ENCODE measurements around the gene NRP2. TPM values are rescaled to one million over a fixed set of nuclear protein-coding genes. Genes with fewer than 3 reads are reported as not detected.
A peak's percentile ranks its signal among the peaks of the same experiment; 100 is the strongest.

NRP2 gene
- total and polyA plus RNA-seq, 10 donors, result 3.1 to 49.9 (median 26.2) TPM

DNA sequence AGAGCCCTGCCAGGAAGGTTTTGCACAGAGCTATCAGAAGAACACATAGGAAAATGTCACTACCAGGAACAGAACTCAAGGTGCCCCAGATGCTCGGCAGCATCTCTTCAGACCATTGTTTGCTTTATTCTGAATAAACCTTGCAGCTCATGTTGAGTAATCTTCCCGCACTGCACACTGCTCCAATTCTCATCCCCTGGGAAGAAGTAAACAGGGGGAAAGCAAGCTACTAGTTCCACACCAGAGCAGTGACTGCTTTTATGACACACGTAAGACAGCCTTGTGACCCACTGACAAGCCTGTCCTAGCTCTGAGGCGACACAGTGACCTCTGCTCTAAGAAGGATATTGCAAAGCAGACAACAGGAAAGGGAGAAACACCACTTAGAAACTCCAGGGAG, 44.2 kb downstream of the NRP2 start:
- H3K36me3 ChIP-seq, result peaks cover 0 to 55% (median 14%) of the 10 kb centered on the region in 6 donors
- peaks cover 0 to 26% (median 7%) of the 10 kb centered on the region in 6 donors for H3K4me1 ChIP-seq
- H3K9me3 ChIP-seq, result no peaks in the 10 kb centered on the region
- H3K27ac ChIP-seq, result no peak overlapping the region
- intact Hi-C loops (cut with DNase I; ENCODE audit: low total_unique reads), result no loop called here
- H3K27me3 ChIP-seq (replicated peaks in 1 of 7), result no peaks in the 10 kb centered on the region
- no peak overlapping the region for H3K4me3 ChIP-seq
- no peak for TF ChIP-seq POLR2A (IDR thresholded peaks at IDR 0.05)
- TF ChIP-seq POLR2AphosphoS5 (IDR thresholded peaks at IDR 0.05), result no peak
- TF ChIP-seq, protein P1, sequence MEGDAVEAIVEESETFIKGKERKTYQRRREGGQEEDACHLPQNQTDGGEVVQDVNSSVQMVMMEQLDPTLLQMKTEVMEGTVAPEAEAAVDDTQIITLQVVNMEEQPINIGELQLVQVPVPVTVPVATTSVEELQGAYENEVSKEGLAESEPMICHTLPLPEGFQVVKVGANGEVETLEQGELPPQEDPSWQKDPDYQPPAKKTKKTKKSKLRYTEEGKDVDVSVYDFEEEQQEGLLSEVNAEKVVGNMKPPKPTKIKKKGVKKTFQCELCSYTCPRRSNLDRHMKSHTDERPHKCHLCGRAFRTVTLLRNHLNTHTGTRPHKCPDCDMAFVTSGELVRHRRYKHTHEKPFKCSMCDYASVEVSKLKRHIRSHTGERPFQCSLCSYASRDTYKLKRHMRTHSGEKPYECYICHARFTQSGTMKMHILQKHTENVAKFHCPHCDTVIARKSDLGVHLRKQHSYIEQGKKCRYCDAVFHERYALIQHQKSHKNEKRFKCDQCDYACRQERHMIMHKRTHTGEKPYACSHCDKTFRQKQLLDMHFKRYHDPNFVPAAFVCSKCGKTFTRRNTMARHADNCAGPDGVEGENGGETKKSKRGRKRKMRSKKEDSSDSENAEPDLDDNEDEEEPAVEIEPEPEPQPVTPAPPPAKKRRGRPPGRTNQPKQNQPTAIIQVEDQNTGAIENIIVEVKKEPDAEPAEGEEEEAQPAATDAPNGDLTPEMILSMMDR (IDR thresholded peaks at IDR 0.05 in 8 of 11, conservative IDR thresholded peaks at IDR 0.05 in 3 of 11), result no peak
- 90 to 95% (median 90%) methylated on average over 4 of the region's 4 CpGs for WGBS, 5 donors
- no peak for DNase-seq

DNA sequence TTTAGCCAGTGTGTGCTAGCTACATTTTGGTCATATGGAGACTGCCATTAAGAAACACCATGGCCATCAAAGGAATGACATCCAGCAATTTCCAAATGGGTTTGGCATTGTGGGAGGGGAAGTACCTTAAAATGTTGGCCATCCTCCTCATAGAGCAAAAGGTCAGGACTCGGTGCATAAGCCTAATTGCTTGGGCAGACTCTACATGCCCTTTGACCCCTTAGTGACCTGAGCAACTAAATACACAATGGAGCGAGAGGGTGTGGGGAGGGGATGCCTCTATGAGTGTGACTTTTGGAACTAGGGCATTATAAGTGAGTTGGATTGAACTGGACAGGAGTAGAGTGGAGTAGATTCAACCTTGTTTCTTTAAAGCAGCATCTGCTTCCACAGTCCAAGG, 44.9 kb downstream of the NRP2 start:
- Histone ChIP-seq H3K36me3 (peaks cover 0 to 55% (median 14%) of the 10 kb centered on the region in 6 donors), H3K27me3 (replicated peaks in 1 of 7) (no peaks in the 10 kb centered on the region), H3K9me3 (no peaks in the 10 kb centered on the region), H3K4me1 (peaks cover 0 to 19% (median 5%) of the 10 kb centered on the region in 6 donors), H3K27ac (no peak overlapping the region), H3K4me3 (no peak overlapping the region)
- no peak for DNase-seq
- 86 to 92% (median 89%) methylated on average over 2 of the region's 2 CpGs for WGBS, 5 donors
- TF ChIP-seq POLR2A (IDR thresholded peaks at IDR 0.05) (no peak), POLR2AphosphoS5 (IDR thresholded peaks at IDR 0.05) (no peak)
- TF ChIP-seq, protein P1 (IDR thresholded peaks at IDR 0.05 in 8 of 11, conservative IDR thresholded peaks at IDR 0.05 in 3 of 11), result no peak
- intact Hi-C loops (cut with DNase I; ENCODE audit: low total_unique reads), result no loop called here

DNA sequence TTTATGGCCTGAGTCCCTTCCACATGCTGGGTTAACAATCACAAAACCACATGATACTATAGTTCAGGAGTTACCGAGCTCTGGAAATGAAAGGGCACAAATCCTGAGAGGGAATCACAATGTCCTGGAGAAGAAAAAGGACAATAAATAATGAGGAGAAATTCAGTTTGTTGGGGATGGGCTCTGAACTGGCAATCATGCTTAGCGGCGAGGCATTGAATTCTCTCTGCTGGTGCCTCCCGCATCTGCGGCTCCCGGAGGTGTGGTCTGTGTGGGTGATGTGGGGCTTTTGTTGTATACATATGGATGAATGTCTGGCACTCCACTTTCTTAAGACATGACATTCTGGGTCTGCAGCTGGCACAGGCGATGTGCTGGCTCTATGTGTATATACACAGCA, 46.1 kb downstream of the NRP2 start:
- 92 to 99% (median 93%) methylated on average over 7 of the region's 7 CpGs for WGBS, 5 donors
- H3K4me3 ChIP-seq, result no peak overlapping the region
- intact Hi-C loops (cut with DNase I; ENCODE audit: low total_unique reads), result no loop called here
- no peaks in the 10 kb centered on the region for H3K27me3 ChIP-seq (replicated peaks in 1 of 7)
- no peak for DNase-seq
- no peak overlapping the region for H3K27ac ChIP-seq
- no peak for TF ChIP-seq POLR2AphosphoS5 (IDR thresholded peaks at IDR 0.05)
- TF ChIP-seq, protein P1 (IDR thresholded peaks at IDR 0.05 in 8 of 11, conservative IDR thresholded peaks at IDR 0.05 in 3 of 11), result no peak
- no peak for TF ChIP-seq POLR2A (IDR thresholded peaks at IDR 0.05)
- H3K4me1 ChIP-seq, result peaks cover 0 to 12% (median 5%) of the 10 kb centered on the region in 6 donors
- peaks cover 0 to 48% (median 14%) of the 10 kb centered on the region in 6 donors for H3K36me3 ChIP-seq
- H3K9me3 ChIP-seq, result no peaks in the 10 kb centered on the region

DNA sequence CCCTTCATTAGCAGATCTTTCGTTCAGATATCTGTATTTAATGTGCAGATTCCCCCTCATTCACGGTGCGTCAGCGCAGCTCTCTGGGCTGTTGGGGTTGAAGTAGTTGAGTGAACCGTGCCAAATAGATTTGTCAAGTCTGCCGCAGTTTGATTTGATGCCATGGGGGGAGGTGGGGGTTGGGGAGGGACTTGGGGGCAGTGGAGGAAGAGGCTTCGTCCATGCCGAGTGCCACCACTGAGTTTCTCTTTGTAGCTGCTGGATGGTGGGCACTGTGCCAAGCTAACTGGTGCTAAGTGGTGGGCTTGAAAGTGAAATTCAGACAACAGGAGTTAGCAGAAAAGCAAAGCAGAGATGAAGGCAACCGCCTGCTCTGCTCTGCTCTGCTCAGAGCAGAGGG, 47.9 kb downstream of the NRP2 start:
- DNase-seq, result no peak
- Histone ChIP-seq H3K36me3 (peaks cover 0 to 44% (median 14%) of the 10 kb centered on the region in 6 donors), H3K9me3 (no peaks in the 10 kb centered on the region), H3K27ac (peak overlapping the region in 2 of 8 donors; percentile 26 to 32), H3K4me1 (peaks cover 0 to 17% (median 8%) of the 10 kb centered on the region in 6 donors), H3K4me3 (no peak overlapping the region), H3K27me3 (replicated peaks in 1 of 7) (no peaks in the 10 kb centered on the region)
- intact Hi-C loops (cut with DNase I; ENCODE audit: low total_unique reads), result no loop called here
- WGBS, 5 donors, result 65 to 80% (median 78%) methylated on average over 9 of the region's 9 CpGs
- TF ChIP-seq, protein P1 (IDR thresholded peaks at IDR 0.05 in 8 of 11, conservative IDR thresholded peaks at IDR 0.05 in 3 of 11), result no peak
- TF ChIP-seq POLR2A (IDR thresholded peaks at IDR 0.05), result no peak
